AG20443 (cell line): ENCODE measurements around the gene CDX1.

ENCODE experiments used
- DNase-seq: peaks from one replicate; pipeline ENCODE4 v3.0.0; 2012; ENCODE audit warnings: low spot score, mixed read lengths

The CDX1 gene

GRCh38 chr5:150163547-150164059, 3.0 kb upstream of the CDX1 start:
- DNase-seq = peak; percentile 70

GRCh38 chr5:150164211-150164980, 2.2 kb upstream of the CDX1 start:
- no peak for DNase-seq

GRCh38 chr5:150166037-150166649, 435 bp upstream of the CDX1 start:
- DNase-seq = no peak

- no peak for DNase-seq
Observed at GRCh38 chr5:150167512-150167850, 903 bp downstream of the CDX1 start.

- DNase-seq = no peak
Observed at GRCh38 chr5:150167908-150168307, 1.3 kb downstream of the CDX1 start.

DNA sequence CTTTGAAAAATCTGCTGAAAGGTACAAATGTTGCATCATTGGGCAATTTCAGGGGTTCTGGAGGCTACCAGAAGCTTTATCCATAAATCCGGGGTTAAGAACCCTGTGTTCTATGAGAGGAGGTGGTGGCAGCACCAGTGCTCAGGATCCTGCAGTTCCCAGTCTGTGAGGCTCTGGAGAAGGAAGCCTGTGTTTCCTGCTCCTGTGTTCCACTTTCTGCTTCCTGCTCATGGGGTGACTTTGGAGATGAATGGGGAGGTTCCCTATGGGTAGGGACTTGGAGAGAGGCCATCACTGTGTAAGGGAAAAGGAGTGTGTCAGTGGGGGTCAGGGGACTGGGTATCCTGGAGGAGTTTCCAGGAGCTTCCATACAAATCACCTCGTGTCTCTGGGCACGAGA, 2.3 kb downstream of the CDX1 start:
- DNase-seq = no peak

GRCh38 chr5:150172145-150172544, 5.6 kb downstream of the CDX1 start:
- no peak for DNase-seq

GRCh38 chr5:150172556-150172955, 6.0 kb downstream of the CDX1 start:
- DNase-seq = no peak

DNA sequence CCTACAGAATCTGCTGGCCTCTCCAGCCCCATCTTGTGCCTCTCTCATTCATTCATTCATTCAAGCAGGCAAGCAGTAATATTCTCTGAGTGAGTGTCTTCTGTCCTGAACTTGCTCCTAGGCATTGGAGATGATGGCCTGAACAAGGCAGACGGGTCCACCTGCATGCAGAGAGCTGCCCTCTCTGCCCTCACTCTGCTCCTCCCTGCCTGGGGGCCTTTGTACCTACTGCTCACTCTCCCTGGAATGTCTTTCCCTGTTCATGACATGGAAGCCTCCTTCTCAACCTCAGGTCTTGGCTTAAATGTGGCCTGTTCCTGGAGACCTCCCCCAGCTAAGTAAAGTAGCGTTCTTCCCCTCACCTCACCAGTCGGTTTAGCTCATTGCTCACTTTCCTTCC, 6.6 kb downstream of the CDX1 start:
- DNase-seq = no peak

DNA sequence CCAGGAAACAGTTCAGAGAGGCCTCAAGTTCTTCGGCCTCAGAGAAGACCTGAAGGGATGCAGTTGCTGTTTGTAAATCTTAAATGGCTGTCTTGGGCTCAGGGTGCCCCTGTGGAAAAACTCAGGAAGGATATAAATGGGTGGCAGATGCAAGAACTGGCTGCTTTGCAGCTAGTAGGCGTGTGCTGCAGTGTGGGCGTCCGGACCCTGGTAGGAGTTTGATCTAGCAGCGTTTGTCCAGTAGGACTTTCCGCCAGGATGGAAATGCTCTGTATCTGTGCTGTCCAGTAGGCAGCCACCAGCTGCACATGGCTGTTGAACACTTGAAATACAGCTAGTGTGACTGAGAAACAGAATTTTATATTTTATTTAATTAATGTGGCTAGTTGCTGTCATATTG, 7.7 kb downstream of the CDX1 start:
- DNase-seq = no peak

GRCh38 chr5:150175076-150175475, 8.5 kb downstream of the CDX1 start:
- DNase-seq = no peak

DNA sequence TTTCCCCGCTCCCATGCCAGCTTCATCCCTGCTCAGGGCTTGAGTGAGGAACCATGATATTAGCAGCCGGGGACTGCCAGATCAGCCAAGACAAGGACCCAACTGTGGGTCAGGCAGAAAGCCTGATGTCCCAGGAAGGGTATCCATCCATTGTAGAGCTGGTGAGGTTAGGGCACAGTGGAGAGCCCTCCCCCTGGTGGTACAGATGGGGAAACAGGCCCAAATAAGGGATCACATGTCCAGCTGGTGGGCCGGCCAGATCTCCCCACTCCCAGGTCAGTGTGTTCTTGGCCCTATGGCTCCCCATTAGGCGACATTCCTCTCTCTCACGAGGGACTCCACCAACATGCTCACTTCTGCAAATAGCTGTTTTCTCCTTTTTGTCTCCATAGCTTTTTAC, 9.0 kb downstream of the CDX1 start:
- peak; percentile 65 for DNase-seq

GRCh38 chr5:150176745-150177477, 10.3 kb downstream of the CDX1 start:
- no peak for DNase-seq

GRCh38 chr5:150177721-150178120, 11.1 kb downstream of the CDX1 start:
- no peak for DNase-seq

DNA sequence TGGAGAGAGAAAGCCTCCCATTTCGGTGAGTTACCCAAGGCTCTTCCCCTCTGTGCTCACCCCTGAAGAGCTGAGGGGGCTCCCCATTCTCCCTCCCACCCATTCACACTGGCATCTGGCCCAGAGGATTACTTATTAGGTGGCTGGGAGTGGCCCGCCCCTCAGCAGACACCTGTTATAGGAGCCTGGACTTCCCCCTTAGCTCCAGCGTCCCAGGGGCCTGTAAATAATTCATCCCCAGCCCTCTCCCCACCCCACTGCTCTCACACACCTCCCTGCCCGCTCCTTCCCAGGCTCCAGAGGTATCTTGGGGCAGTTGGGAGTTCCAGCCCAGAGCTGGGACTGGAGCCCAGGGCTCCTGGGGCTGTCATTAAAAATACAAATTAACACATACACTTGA, 11.7 kb downstream of the CDX1 start:
- no peak for DNase-seq

DNA sequence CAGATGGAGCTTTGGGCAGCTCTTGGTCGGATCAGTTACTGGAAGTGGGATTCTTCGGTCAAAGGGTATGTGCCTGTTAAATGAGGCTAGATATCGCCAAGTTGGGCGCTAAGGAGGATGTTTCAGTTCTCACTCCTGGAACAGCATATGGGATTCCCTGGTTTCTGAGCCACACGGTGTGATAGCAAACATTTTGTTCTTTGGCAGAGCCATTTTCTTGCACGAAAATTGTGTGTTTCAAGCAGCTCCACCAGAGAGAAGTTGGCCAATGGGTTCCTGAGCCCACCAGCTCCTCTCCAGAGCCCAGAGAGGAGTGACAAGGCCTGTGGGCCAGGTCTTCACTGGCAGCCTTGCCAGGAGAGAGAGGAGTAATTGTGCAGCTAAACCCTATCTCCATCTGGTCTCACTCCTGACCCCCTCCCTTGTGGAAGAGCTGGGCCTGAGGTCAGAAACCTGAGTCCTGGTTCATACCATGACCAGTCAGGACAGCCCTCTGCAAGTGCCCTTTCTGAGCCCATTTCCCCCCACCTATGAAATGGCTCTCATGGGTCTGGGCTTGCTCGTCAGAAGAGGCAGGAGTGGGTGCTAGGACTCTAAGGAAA, 12.5 kb downstream of the CDX1 start:
- DNase-seq = no peak

- DNase-seq = peak; percentile 69
Observed at GRCh38 chr5:150180241-150181026, 13.9 kb downstream of the CDX1 start.

GRCh38 chr5:150181027-150181426, 14.4 kb downstream of the CDX1 start:
- no peak for DNase-seq

DNA sequence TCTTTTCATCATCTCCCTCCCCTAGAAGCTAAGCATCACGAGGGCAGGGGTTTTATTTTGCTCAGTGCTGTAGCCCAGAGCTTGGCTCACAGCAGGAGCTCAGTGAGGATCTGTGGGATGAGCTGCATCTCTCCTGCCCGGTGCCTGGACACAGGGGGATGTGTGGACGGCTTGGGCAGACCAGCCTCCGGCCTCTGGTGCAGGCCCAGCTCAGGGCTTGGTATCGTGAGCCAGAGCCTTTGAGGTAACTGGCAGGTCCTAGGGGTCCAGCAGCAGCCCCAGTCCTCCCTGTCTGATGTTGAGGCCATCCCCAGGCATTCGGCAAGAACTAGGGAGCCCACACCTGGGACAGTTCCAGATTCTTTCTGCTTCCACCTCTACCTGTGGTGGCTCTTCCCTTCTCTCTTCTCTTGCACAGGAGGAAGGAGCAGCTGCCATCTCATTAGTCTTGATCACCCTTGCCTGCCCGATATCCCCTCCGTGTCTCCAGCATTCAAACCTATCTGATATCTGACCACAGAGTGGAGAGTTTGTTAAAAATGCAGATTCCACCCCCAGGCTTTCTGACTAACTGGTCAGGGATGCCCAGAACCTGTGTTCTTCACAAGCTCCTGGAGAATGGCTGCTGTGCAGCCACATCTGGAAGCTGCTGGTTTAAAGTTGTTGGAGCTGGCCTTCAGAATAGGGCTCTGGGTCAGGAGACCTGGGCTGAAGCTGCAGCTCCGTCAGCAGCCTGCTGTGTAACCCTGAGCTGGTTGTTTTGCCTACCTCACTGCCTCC, 15.4 kb downstream of the CDX1 start:
- no peak for DNase-seq

GRCh38 chr5:150182774-150183173, 16.2 kb downstream of the CDX1 start:
- DNase-seq = no peak

DNA sequence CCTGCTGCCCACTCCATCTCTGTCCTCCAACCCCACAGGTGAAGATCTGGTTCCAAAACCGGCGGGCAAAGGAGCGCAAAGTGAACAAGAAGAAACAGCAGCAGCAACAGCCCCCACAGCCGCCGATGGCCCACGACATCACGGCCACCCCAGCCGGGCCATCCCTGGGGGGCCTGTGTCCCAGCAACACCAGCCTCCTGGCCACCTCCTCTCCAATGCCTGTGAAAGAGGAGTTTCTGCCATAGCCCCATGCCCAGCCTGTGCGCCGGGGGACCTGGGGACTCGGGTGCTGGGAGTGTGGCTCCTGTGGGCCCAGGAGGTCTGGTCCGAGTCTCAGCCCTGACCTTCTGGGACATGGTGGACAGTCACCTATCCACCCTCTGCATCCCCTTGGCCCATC, 16.9 kb downstream of the CDX1 start:
- DNase-seq = no peak
